Stimulated activated CD4-positive, alpha-beta T cell treated with anti-CD3 and anti-CD28 coated beads, TNF-alpha, amount 100 ng/mL, for 1 hour (primary cell): ENCODE results near the gene HSPG2.

Experiments used
- DNase-seq, 3 donors: peaks; one replicate each; pipeline ENCODE4 v3.0.0-alpha.2; 2020; ENCODE audit warnings: low read depth in 3 of 3, low spot score in 1 of 3

The HSPG2 gene

DNA sequence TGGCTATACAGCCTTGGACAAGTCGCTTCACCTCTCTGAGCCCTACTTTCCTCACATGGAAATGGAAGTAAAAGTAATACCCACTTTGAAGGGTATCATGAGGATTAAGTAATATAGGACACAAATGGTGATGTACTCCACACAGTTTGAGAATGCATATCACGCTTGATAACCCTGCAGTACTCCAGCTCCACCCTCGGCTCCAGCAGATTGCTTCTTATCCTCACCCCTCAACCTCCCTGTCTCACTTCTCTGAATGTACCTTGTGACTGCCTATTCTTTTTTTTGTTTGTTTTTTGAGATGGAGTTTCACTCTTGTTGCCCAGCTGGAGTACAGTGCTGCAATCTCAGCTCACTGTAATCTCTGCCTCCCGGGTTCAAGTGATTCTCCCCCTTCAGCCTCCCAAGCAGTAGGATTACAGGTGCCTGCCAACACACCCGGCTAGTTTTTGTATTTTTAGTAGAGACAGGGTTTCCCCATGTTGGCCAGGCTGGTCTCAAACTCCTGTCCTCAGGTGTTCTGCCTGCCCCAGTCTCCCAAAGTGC is 69.6 kb downstream of the HSPG2 start:
- DNase-seq: no peak

DNA sequence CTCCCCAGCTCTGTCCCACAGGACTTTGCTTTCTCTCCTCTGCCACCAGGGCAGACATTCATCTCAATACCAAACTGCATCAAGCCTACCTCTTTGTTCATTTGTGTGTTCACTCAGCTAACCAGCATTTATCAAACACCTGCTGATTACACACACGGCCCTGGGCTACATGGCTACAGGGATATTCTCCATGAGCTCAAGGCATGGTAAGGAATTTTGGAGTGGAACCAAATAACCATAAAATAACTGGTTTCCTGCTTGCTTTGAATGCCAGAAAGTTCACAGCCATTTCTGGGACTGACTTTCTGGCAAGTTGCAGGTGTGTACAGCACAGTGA is 70.4 kb downstream of the HSPG2 start:
- DNase-seq: no peak

DNA sequence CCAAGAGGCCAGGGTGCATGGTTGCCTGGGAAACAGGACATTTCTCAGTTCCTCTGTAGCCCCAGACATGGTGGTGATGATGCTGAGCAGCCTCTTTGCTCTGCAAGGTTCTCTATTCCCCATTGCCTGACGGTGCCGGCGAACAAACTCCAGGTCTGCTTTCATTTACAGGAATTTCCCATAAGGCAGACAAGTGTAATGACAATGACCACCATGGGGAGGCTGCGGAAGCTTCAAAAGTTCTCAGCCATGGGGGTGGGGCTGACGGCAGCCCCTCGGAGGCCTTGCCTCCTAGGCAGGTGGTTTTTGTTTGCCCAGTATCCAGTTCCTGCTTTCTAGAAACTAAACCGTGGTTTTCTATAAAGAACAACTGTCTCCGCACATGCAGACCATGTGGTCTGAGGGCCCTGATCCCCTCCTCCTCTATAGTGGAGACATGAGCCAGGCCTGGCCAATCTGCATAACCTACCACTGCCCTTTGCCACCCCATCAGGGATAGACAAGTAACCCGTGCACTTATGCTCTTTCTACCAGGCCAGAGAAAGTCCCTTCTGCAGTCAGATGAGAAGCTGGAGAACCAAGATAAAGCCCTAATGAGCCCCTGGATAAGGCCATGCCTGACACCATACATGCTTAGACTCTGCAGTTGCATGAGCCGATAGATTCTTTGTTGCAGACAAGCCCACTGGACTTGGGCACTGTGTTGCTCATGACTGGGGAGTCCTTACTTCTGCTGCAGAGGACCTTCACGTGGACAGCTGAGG is 71.0 kb downstream of the HSPG2 start:
- no peak for DNase-seq

DNA sequence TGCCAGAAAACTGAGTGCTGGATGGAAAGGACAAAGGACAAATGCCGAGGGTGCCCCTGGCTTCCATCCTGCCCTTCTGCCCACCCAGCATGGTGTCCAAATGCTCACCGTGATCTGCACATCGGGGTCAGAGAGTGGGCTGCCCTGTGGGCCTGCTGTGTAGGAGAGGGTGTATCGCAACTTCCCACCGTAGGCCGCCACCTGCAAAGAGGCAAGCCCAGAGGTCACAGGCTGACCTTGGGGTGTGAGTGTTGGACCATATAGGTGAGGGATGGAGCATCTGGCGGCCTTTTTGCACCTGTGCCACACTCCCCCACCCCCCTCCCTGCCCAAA is 71.5 kb downstream of the HSPG2 start:
- no peak for DNase-seq

DNA sequence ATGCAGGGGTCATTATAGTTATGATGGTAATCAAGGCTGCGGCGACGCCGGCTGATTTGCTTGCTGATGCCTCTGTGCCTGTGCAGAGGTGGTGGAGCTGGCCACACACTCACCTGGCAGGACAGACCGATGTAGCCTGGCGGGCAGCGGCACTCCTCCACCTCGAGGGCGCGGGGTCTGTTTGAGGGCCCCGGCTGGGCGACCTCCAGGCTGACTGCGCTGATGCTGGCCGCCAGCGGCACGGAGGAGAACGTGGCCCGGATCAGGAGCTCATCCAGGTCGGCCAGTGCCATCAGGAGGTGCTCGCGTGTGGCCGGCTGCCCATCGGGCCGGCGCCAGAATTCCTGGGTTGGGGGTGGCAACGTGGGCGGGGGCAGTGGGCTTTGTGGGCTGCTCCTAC is 72.4 kb downstream of the HSPG2 start:
- DNase-seq: no peak

DNA sequence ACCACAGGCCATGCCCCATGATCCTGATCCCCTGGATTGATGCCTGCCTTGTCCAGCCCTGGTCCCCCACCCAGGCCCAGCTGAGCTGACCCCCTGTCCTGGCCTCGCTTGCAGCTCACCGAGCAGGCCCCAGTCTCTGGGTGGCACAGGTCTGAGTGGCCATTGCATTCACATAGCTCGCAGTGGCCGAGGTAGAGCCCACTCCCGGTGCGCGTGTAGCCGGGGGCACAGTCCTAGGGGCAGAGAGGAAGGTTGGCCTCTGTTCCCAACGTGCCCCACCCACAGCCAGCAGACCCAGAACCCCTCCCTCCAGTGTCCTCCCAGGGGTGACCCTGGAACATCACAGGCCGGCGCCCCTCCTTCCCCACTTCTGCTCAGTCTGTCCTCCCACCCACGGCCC is 73.1 kb downstream of the HSPG2 start:
- DNase-seq: no peak

DNA sequence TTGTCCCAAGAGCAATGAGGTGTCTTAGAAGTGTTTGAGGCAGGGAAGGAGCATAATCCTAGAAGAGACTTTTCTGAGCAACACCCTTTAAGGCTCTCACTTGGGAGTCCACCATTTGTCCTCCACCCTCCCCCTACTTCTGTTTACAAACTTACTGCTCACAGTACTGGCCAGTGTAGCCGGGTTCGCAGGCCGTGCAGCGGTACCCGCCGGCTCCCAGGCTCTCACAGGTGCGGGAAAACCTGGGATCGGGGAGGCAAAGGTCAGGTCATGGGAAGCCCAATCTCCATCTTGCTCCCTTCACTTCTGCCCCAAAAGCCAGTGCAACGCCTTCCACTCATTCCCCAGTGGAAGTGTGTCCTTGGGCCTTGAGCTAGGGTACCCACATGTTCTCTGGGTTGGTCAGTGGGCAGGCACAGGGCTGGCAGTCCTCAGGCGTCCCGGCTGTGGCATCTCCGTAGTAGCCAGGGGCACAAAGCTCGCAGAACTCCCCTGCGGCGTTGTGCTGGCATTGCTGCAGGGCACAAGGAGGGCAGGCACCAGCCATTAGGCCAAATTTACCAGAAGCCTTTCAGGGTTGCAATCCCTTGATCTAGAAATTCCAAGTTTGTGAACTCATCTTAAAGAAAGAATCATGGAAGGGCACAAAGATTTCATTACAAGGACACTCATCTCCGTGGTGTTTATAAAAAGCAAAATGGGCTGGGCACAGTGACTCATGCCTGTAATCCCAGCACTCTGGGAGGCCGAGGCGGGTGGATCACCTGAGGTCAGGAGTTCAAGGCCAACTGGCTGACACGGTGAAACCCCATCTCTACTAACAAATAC is 75.3 kb downstream of the HSPG2 start:
- DNase-seq: no peak

DNA sequence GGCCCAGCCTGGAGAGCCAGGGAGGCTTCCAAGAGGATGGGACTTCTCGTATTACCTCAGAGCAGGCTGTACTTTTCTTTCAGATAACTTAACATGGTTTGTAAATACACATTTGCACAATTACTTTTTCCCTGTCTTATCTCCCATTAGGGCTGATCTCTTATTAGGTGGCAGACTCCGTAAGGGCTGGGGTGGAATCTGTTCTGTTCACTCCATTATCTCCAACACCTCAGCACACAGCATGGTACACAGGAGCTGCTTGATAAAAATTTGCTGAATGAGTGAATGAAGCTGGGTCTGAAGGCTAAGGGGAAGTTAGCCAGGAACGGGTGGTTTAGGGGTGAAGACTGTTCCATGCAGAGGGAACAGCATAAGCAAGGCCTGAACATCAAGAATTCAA is 76.1 kb downstream of the HSPG2 start:
- no peak for DNase-seq

DNA sequence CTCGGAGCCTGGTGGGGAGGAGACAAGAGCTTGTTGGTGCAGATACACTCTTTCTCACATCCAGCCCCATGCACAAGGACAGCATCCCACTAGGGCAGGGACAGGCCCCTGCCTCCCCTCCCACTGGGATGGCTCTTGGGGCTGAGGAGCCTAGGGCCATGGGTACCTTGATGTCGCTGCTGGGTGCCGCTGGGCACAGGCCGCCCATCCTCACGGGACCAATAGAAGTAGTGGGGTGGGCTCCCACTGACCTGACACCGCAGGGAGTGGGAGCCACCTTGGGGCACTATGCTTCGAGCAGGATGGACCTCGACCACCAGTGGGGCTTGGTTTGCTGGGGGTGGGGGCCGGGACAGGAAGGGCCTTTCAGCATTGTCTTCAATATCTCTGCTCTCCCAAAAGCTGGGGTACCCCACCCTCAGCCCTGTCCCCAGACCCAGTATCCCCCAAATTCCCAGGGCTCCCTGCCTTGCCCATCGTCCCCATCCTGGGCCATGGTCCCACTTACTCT is 77.4 kb downstream of the HSPG2 start:
- no peak for DNase-seq

DNA sequence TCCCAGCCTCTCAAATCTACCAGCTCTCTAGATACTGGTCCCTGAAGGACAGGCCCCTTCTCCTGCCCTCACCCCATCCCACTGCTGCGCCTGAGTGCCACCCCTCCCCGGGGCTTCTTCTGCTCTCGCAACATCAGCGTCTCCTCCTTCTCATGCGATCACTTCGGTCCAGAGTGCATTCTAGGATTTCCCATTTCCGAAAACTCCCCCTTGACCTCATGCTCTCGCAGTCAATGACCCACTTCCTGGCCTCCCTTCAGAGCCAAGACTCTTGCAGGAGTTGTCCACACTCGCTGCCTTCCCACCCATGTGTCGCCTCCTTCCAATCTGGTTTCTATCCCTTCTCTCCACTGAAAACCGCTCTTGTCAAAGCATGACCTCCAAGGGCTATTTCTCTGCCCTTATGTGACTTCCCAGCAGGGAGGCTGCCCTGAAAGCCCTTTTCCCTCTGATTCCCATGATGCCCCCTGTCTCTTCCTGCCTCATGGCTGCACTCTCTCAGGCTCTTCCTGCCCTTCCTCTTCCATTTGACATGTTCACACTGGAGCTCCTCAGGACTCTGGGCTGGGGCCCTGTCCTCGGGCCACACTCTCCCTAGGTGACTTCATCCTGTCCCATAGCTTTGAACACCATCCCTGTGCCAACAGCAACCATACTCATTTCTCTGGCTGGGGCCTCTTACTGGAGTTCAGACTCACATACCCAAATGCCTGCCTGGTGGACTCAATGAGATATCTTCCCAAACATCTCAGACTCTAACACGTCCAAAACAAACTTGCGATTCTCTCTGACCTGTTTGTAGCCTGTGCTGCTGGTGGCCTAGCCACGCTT is 79.1 kb downstream of the HSPG2 start:
- DNase-seq: no peak

DNA sequence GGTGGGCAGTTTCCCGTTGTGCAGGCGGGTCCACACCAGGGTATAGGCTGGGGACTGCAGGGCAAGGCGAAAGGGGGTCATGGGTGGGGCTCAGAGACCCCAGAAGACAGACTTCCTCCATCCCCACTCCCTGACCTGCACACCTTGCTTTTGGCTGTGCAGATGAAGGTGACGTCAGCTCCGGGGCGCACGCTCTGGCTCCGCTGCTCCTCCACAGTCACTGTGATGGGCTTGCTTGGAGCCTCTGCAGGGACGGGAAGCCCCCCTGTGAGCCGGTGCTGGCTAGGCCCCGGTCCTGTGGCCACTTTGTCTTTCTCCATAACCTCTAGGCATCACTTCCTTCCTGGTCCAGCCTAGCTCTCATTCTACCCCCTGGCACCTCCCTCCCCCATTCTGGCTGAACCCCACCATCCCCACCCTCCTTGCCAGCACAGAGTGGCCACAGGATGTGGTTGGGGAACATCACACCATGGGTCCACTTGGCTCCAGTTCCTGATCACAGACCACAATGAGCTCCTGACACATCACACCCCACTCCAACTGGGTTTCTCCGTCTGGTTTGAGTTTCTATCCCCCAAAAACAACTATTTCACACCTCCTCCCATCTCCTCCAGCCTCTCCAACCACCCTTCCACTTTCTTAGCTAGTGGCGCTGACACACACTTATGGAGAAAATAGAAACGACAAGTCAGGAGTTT is 79.8 kb downstream of the HSPG2 start:
- no peak for DNase-seq

DNA sequence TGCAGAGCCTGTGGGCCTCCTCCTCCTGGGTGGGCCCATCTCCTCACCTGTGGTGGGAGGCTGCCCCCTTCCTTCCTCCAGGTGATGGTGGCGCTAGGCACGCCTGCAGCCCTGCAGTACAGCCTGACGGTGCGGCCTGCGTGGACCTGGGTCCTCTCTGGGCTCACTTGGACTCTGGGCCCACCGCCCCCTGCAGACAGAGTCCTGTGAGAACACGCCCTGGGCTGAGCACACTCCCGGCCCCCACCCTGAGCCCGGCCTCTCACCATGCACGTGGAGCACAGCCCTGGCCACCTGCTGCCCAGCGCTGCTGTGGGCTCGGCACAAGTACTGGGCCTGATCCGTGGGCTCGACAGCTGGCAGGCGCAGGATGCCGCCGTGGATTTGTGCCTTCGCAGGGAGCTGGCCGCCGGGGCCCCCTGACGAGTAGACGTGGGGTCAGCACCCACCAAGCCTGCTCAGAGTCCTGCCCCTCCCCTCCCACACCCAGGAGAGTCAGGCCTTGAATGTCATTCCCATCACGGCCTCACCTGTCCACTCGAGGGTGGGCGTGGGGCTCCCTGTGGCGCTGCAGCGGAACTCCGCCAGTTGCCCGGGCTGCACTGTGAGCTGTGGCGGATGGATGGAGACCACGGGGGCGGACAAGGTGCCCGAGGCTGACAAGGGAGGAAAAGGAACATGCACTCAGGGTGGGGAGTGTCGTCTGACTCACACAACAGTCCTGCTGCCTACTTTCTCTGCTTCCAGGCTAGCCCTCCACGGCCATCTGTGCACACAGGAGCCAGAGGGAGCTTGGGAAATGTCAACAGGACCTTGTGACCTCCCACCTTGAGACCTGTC is 81.6 kb downstream of the HSPG2 start:
- DNase-seq: no peak

DNA sequence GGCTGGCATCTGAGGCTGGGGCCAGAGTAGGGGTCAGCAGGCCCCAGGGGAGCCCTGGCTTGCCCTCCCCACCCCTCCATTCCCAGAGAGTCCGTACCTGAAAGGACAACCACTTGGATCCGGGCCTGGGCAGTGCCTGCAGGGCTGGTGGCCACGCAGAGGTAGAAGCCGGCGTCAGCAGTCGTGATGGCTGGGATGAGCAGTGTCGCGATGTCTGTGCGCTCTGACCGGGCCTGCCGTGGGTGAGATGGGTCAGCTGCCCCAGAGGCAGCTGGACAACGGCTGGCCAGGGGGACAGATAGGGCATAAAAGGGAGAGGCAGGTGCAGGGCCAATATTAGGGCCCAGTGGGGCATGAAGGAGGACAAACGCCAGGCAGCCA is 82.4 kb downstream of the HSPG2 start:
- DNase-seq: no peak

DNA sequence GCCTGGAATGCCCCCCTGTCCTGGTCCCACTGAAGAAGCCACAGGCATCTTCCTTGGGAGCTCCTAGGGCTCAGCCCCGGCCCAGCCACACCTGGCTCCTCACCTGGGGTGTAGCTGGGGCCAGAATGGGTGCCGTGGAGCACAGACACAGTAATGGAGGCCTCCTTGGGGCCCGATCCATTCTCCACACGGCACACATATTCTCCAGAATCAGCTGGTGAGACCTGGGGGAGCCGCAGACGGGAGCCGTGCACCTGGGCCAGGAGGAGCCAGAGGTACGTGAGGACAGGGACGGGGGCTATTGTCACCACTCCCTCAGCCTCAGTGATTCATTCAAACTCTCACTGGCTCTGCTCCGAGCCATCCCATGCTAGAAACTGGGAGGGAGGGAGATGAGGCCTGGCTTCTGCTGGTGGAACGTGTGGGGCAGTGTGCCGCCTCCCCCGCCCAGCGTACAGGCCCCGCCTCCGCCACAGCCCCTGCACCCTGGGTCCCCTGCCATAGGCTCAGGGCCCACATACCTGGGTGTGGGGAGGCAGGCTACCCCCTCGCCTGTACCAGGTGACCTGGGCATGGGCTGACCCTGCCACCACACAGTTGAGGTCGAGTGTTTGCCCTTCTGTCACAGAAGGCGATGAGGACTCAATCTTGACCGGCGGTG is 82.9 kb downstream of the HSPG2 start:
- DNase-seq: no peak

DNA sequence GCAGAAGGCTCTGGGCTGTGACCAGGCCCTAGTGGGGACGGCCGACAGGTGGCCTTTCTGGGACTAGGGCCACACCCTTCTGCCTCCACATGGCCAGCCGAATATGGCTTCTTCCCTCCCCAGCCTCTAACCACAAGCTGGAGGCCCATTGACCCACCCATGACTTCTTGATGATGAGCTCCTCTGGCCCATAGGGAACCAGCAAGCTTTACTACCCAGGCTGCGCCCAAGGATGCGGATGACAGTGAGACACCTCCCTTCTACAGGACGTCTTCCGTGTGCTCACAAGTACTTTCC is 84.0 kb downstream of the HSPG2 start:
- no peak for DNase-seq

DNA sequence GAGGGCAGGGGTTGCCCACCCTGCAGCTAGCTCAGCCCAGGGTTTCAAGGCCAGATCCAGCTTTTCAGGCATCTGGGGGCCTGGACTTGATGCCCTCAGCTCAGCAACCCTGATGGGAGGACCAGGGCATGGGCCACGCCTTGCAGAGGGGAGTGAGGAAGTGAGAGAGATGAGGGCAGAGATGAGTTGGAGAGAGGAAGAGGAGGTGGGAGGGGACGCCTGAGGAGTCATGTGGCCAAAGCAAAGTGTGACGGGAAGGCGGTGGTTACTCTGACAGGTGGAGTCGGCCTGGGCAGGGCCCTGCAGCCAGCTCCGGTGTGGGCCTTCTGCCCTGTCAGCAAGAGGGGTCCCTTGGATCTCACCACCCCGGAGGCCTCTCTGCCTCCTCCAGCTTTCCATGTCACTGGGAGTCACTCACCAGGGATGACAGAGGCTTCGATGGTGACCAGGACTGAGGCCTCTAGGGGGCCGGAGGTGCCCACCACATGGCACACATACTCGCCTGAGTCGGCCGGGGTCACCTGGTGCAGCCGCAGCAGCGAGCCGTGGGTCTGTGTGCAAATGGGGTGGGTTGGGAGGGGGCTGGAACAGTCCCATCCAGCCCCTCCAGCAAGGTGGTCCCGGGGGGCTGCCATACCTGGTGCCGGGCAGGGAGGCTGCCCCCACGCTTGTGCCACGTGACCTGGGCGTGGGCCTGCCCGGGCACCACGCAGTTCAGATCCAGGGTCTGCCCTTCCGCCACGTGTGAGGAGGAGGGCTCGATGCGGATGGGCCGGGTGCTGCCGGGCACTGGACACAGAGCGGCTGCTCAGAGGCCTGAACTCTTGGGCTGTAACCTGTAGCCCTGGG is 84.6 kb downstream of the HSPG2 start:
- no peak for DNase-seq

DNA sequence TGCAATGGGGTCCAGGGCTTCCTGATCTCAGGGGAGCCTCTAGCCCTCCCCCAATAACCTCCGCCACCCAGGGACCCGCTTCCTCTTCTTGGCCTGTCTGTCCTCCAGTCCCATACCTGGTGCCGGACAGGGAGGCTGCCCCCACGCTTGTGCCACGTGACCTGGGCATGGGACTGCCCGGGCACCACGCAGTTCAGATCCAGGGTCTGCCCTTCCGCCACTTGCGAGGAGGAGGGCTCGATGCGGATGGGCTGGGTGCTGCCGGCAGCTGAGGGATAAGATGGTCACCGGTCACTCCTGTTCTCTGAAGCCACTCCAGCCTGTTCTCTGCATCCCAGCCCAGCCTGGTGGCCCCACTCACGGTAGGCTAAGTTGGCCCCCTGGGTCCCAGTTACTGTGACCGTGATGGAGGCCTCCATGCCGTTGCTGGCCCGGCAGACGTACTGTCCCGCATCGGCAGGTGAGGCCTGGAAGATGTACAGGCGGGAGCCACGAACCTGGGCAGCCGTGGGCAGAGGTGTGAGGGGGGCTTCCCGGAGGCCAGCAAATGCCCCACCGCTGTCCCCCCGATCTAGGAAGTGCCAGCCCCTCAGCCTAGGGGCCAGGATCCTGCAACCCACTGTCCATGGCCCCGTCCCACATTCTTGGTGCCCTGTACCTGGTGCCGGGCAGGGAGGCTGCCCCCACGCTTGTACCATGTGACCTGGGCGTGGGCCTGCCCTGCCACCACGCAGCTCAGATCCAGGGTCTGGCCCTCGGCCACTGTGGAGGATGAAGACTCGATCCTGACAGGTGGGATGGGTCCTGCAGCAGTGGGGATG is 85.5 kb downstream of the HSPG2 start:
- no peak for DNase-seq
